Mesenchymal stem cell (in vitro differentiated cells and primary cell): ENCODE data around the gene CENPE.

Experiments used
- DNase-seq: peaks from one replicate; pipeline ENCODE4 v3.0.0-alpha.2; 2013
- H2AFZ ChIP-seq: one replicate; pipeline ENCODE4 v1.6.1; 2013; ENCODE audit warnings: low read depth, mild to moderate bottlenecking, control low read depth, inconsistent platforms, low read length, moderate library complexity
- H2AK5ac ChIP-seq: 2 replicates; pipeline ENCODE4 v1.6.1; 2013; ENCODE audit warnings: low read length, moderate library complexity, mild to moderate bottlenecking, inconsistent platforms; ENCODE audit not compliant: severe bottlenecking
- H2BK120ac ChIP-seq: one replicate; pipeline ENCODE4 v1.6.1; 2013; ENCODE audit warnings: low read depth, mild to moderate bottlenecking, inconsistent platforms, low read length, moderate library complexity
- H2BK12ac ChIP-seq, 2 experiments: one replicate each; pipeline ENCODE4 v1.6.1; 2013; ENCODE audit warnings: inconsistent platforms in 2 of 2, low read length in 2 of 2, mild to moderate bottlenecking in 2 of 2, moderate library complexity in 2 of 2, control low read depth in 1 of 2
- H2BK15ac ChIP-seq: one replicate; pipeline ENCODE4 v1.6.1; 2013; ENCODE audit warnings: mild to moderate bottlenecking, low read depth, inconsistent platforms; ENCODE audit not compliant: poor library complexity, severe bottlenecking
- H2BK5ac ChIP-seq: 2 replicates; pipeline ENCODE4 v1.6.1; 2013; ENCODE audit warnings: low read depth, mild to moderate bottlenecking, low read length, control low read depth, inconsistent platforms; ENCODE audit not compliant: poor library complexity, severe bottlenecking
- H3K14ac ChIP-seq, 2 experiments: one replicate each; pipeline ENCODE4 v1.6.1; 2013; ENCODE audit warnings: inconsistent platforms in 2 of 2, low read length in 2 of 2, control low read depth in 1 of 2, mild to moderate bottlenecking in 1 of 2, moderate library complexity in 1 of 2
- H3K18ac ChIP-seq, 2 experiments: one replicate each; pipeline ENCODE4 v1.6.1; 2013; ENCODE audit warnings: inconsistent platforms in 2 of 2, low read length in 2 of 2, control low read depth in 1 of 2, low read depth in 1 of 2, mild to moderate bottlenecking in 1 of 2
- H3K23ac ChIP-seq, 2 experiments: one replicate each; pipeline ENCODE4 v1.6.1; 2013; ENCODE audit warnings: inconsistent platforms in 2 of 2, low read length in 2 of 2, mild to moderate bottlenecking in 2 of 2, moderate library complexity in 2 of 2, control low read depth in 1 of 2
- H3K27ac ChIP-seq: 2 replicates; pipeline ENCODE4 v1.5.1; 2013; ENCODE audit warnings: mild to moderate bottlenecking, moderate library complexity, low read length, control low read depth, inconsistent platforms; ENCODE audit not compliant: poor library complexity, severe bottlenecking
- H3K27me3 ChIP-seq, 2 experiments: 2 replicates each; pipeline versions ENCODE4 v1.6.1 to v1.7.0; 2013; ENCODE audit warnings: low read length in 2 of 2, mild to moderate bottlenecking in 2 of 2, moderate library complexity in 2 of 2, control low read depth in 1 of 2, inconsistent platforms in 1 of 2; ENCODE audit not compliant: control insufficient read depth in 1 of 2, insufficient read depth in 1 of 2
- H3K36me3 ChIP-seq, 2 experiments: 2 replicates each; pipeline versions ENCODE4 v1.6.1 to v1.7.0; 2013; ENCODE audit warnings: low read length in 2 of 2, control low read depth in 1 of 2, inconsistent platforms in 1 of 2, low read depth in 1 of 2, mild to moderate bottlenecking in 1 of 2; ENCODE audit not compliant: insufficient read depth in 2 of 2, control insufficient read depth in 1 of 2
- H3K4ac ChIP-seq, 2 experiments: one replicate each; pipeline ENCODE4 v1.6.1; 2013; ENCODE audit warnings: inconsistent platforms in 2 of 2, low read length in 2 of 2, mild to moderate bottlenecking in 2 of 2, moderate library complexity in 2 of 2, control low read depth in 1 of 2, low read depth in 1 of 2
- H3K4me1 ChIP-seq: 2 replicates; pipeline ENCODE4 v1.6.1; 2013; ENCODE audit warnings: low read depth, low read length, control low read depth; ENCODE audit not compliant: control insufficient read depth, insufficient read depth
- H3K4me2 ChIP-seq: 2 replicates; pipeline ENCODE4 v1.6.1; 2013; ENCODE audit warnings: low read length, mild to moderate bottlenecking, inconsistent platforms; ENCODE audit not compliant: poor library complexity, severe bottlenecking
- H3K4me3 ChIP-seq, 2 experiments: 2 replicates each; pipeline versions ENCODE4 v1.5.1 to v1.7.0; 2013; ENCODE audit warnings: low read length in 2 of 2, mild to moderate bottlenecking in 2 of 2, control low read depth in 1 of 2, low read depth in 1 of 2; ENCODE audit not compliant: insufficient read depth in 1 of 2
- H3K79me1 ChIP-seq: replicated peaks from 2 replicates; pipeline ENCODE4 v1.6.1; 2013; ENCODE audit warnings: mild to moderate bottlenecking, control low read depth, low read length, inconsistent platforms; ENCODE audit not compliant: poor library complexity, severe bottlenecking
- H3K9ac ChIP-seq: 2 replicates; pipeline ENCODE4 v1.7.0; 2013; ENCODE audit warnings: mild to moderate bottlenecking, low read length, moderate library complexity
- H3K9me3 ChIP-seq: 2 replicates; pipeline ENCODE4 v1.7.0; 2013; ENCODE audit warnings: mild to moderate bottlenecking, low read length; ENCODE audit not compliant: control insufficient read depth
- H4K8ac ChIP-seq: one replicate; pipeline ENCODE4 v1.6.1; 2013; ENCODE audit warnings: inconsistent platforms, mild to moderate bottlenecking, low read length, moderate library complexity
- H4K91ac ChIP-seq: one replicate; pipeline ENCODE4 v1.6.1; 2013; ENCODE audit warnings: mild to moderate bottlenecking, low read length, inconsistent platforms
- WGBS: methylation state at CpG from one replicate; pipeline ENCODE4 v1.1.7; 2013; ENCODE audit warnings: mixed read lengths; 5-methylcytosine and 5-hydroxymethylcytosine counted together

The CENPE gene

DNA sequence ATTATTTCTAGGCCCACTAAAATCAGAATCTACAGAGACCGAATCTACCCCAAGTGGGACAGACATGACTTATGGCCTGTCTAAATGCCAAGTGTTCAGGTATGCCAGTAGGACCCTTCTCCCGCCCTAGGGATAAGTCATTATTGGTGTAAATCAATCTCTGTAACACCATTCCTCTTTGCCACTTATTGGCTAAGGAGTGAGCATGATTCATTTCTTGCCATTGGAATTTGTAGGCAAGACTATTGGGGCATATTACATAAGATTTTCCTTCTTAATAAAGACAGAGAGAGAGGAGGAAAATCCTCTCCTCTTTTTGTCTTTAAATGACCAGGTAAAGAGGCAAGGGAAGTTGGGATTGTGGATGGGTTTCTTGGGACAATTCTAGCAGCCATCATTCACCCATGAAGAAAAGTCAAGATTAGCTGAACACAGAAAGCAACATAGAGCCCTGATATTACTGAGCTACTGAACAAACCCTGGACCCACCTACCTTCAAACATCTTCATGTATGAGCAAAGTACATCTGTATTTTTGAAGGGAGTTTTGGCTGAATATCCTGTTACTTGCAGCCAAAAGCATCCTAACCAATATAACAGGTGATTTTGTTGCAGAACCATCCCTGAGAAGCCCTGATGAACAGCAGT lies 124.2 kb downstream of the CENPE start:
- no peak overlapping the region for H4K8ac ChIP-seq

DNA sequence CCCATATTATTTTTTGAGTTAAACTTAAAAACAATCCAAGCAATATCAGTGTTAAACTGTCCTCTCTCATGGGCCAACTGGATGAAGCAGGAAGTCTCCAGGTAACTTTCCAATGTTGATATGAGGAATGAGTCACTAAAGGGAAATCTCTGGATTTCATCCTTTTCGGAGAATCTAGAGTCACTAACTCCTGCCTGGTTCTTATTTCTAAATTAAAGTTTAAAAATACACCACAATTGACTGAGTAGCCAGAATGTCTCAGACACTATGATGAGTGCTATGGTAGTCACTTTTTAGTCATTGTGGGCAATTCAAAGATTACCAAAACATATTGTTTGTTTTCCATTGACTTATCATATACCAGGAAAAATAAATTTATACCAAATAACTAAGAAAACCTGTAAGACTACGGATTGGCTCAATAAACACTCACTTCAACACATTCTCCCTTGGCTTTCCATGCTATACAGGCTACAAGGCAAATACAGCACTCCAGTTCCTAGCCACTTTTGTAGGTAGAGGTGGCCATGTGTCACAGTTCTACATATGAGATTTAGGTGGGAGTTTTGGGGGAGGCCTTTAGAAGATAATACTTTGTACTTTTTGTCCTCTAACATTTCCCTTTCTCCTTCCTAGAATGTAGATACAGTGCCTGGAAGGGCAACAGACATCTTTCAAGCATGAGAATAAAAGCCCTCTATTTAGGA lies 130.1 kb downstream of the CENPE start:
- WGBS = 86% methylated on average over 1 of the region's 2 CpGs

More for the DNA sequence above, 124.2 kb downstream of the CENPE start:
- no peak overlapping the region for H3K14ac ChIP-seq
- no peak overlapping the region for H2AFZ ChIP-seq
- H3K36me3 ChIP-seq = peaks cover 0 to 3% of the 10 kb centered on the region in 2 experiments
- no peak overlapping the region for H2BK120ac ChIP-seq
- H3K27ac ChIP-seq = no peak overlapping the region
- H2BK15ac ChIP-seq = no peak overlapping the region
- WGBS = 100% methylated on average over 1 of the region's 2 CpGs
- no peak overlapping the region for H3K4ac ChIP-seq
- H3K18ac ChIP-seq = no peak overlapping the region
- H3K4me1 ChIP-seq = no peaks in the 10 kb centered on the region
- peaks cover 7% of the 10 kb centered on the region for H3K79me1 ChIP-seq
- H2BK5ac ChIP-seq = no peak overlapping the region
- no peaks in the 10 kb centered on the region for H3K9me3 ChIP-seq
- H3K4me2 ChIP-seq = no peak overlapping the region
- no peak overlapping the region for H2AK5ac ChIP-seq
- no peak for DNase-seq
- no peak overlapping the region for H3K23ac ChIP-seq
- H3K9ac ChIP-seq = no peak overlapping the region
- no peaks in the 10 kb centered on the region for H3K27me3 ChIP-seq
- no peak overlapping the region for H2BK12ac ChIP-seq
- H4K91ac ChIP-seq = no peak overlapping the region
- H3K4me3 ChIP-seq = no peak overlapping the region

DNA sequence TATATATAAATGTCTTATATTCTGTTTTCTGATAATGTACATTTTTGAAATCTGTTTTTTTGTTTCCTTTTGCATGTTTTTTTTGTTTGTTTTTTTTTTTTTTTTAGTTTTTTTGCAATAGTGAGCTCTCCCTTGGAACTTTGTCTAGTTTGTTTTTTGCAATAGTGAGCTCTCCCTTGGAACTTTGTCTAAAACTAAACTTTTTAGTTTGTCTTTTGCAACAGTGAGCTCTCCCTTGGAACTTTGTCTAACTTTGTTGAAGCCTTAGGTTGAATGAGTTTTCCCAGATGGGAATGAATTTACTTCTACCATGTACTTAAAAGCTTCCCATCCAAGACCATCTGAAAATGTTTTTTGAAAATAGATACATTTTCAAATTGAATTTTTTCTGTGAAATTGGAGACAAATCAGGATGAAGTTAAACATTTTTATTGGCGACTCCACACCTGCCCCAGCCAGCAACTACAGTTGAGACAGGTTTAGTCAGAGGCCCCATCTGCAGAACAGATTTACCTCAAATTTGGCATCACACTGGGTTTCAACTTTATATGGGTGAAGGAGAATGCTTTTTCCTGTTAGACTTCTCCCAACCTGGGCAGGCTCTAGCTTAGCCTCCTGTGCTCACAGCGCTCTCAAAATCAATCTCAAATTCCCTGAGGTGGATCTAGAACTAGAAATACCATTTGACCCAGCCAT lies 137.5 kb downstream of the CENPE start:
- H3K79me1 ChIP-seq = no peaks in the 10 kb centered on the region
- no peak overlapping the region for H4K8ac ChIP-seq
- H3K23ac ChIP-seq = no peak overlapping the region
- no peak overlapping the region for H3K4me2 ChIP-seq
- no peak overlapping the region for H2BK15ac ChIP-seq
- no peak overlapping the region for H3K14ac ChIP-seq
- no peak overlapping the region for H2BK5ac ChIP-seq
- no peak overlapping the region for H3K4me3 ChIP-seq
- no peak overlapping the region for H2AK5ac ChIP-seq
- no peak overlapping the region for H3K9ac ChIP-seq
- H3K27me3 ChIP-seq = no peaks in the 10 kb centered on the region
- no peaks in the 10 kb centered on the region for H3K9me3 ChIP-seq
- no peak overlapping the region for H3K27ac ChIP-seq
- DNase-seq = no peak
- 94% methylated on average over 1 of the region's 2 CpGs for WGBS
- H3K4me1 ChIP-seq = no peaks in the 10 kb centered on the region
- no peak overlapping the region for H3K4ac ChIP-seq
- H3K36me3 ChIP-seq = peaks cover 0 to 23% of the 10 kb centered on the region in 2 experiments
- no peak overlapping the region for H2BK12ac ChIP-seq
- H2AFZ ChIP-seq = no peak overlapping the region
- H3K18ac ChIP-seq = no peak overlapping the region
- no peak overlapping the region for H4K91ac ChIP-seq
- H2BK120ac ChIP-seq = no peak overlapping the region

More for the DNA sequence above, 130.1 kb downstream of the CENPE start:
- Histone ChIP-seq H4K91ac (no peak overlapping the region), H2BK5ac (no peak overlapping the region), H3K79me1 (peaks cover 7% of the 10 kb centered on the region), H3K27ac (no peak overlapping the region), H3K9me3 (no peaks in the 10 kb centered on the region), H3K23ac (no peak overlapping the region), H3K4me1 (no peaks in the 10 kb centered on the region), H2AFZ (no peak overlapping the region), H3K27me3 (no peaks in the 10 kb centered on the region), H4K8ac (no peak overlapping the region), H2BK15ac (no peak overlapping the region), H3K14ac (no peak overlapping the region), H3K4me3 (no peak overlapping the region), H3K18ac (no peak overlapping the region), H3K36me3 (peaks cover 3 to 31% of the 10 kb centered on the region in 2 experiments), H3K4ac (no peak overlapping the region), H3K9ac (no peak overlapping the region), H2AK5ac (no peak overlapping the region), H3K4me2 (no peak overlapping the region), H2BK120ac (no peak overlapping the region), H2BK12ac (no peak overlapping the region)
- DNase-seq = peak; percentile 3
